GM12891 (cell line): ENCODE measurements around the gene DNAJC18.

Source experiments
- PAX5 ChIP-seq: IDR thresholded peaks from 2 replicates; pipeline ENCODE4 v1.6.1; 2011; ENCODE audit warnings: low read length, moderate library complexity, mild to moderate bottlenecking; ENCODE audit not compliant: insufficient read depth, severe bottlenecking
- POLR2A ChIP-seq: IDR thresholded peaks from 2 replicates; pipeline ENCODE4 v1.6.1; 2011; ENCODE audit warnings: low read depth, low read length, control low read depth
- POLR2AphosphoS5 ChIP-seq: IDR thresholded peaks from 2 replicates; pipeline ENCODE4 v1.6.1; 2011; ENCODE audit warnings: low read depth, low read length, control low read depth
- POU2F2 ChIP-seq: IDR thresholded peaks from 2 replicates; pipeline ENCODE4 v1.6.1; 2011; ENCODE audit warnings: low read depth, mild to moderate bottlenecking, control low read depth, low read length, moderate library complexity
- TAF1 ChIP-seq: IDR thresholded peaks from 2 replicates; pipeline ENCODE4 v1.6.1; 2011; ENCODE audit warnings: low read depth, low read length, control low read depth

DNA sequence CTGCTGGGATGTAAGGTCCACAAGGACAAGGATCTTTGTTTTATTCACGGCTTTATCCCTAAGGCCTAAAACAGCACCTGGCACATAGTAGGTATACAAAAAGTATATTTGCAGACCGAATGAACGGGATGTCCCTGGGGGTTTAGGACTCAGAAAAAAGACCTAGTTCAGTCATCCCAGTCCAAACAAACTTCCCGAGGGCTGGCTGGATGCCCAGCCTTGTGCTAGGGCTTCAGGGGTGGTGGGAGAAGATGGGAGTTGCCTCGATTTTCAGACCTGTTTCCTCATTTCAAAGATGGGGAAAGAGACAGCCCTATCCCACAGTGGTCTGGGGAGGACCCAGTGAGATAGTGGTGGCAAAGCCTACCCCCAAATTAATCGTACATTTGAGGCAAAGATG lies 41.4 kb downstream of the DNAJC18 start:
- TF ChIP-seq TAF1 = no peak
- TF ChIP-seq POLR2AphosphoS5 = no peak
- TF ChIP-seq POLR2A = no peak
- no peak for TF ChIP-seq PAX5
- no peak for TF ChIP-seq POU2F2
